Skeletal muscle satellite cell (primary cell): ENCODE results near the gene BRI3.

Experiments
- H3K27me3 ChIP-seq: 2 replicates; pipeline ENCODE4 v1.7.0; 2013; ENCODE audit warnings: low read length; ENCODE audit not compliant: control insufficient read depth, insufficient read depth
- H3K36me3 ChIP-seq: 2 replicates; pipeline ENCODE4 v1.7.0; 2013; ENCODE audit warnings: mild to moderate bottlenecking, control low read depth, low read length; ENCODE audit not compliant: insufficient read depth
- H3K4me1 ChIP-seq: 2 replicates; pipeline ENCODE4 v1.7.0; 2013; ENCODE audit warnings: low read length; ENCODE audit not compliant: control insufficient read depth, insufficient read depth
- H3K4me2 ChIP-seq: 2 replicates; pipeline ENCODE4 v1.7.0; 2013; ENCODE audit warnings: mild to moderate bottlenecking, low read length
- H3K4me3 ChIP-seq: 2 replicates; pipeline ENCODE4 v1.7.0; 2013; ENCODE audit warnings: low read length
- H3K9ac ChIP-seq: 2 replicates; pipeline ENCODE4 v1.7.0; 2013; ENCODE audit warnings: mild to moderate bottlenecking, low read depth, low read length, moderate library complexity
- H3K9me3 ChIP-seq: replicated peaks from 2 replicates; pipeline ENCODE4 v1.7.0; 2013; ENCODE audit warnings: mild to moderate bottlenecking, control low read depth, low read length

Gene BRI3

GRCh38 chr7:98291717-98292116 is 10.2 kb downstream of the BRI3 start:
- H3K4me2 ChIP-seq: no peak overlapping the region
- peaks cover 80% of the 10 kb centered on the region for H3K36me3 ChIP-seq

GRCh38 chr7:98293265-98293664 is 11.8 kb downstream of the BRI3 start:
- no peak overlapping the region for H3K4me2 ChIP-seq
- H3K4me3 ChIP-seq: no peak overlapping the region
- no peak overlapping the region for H3K9ac ChIP-seq
- peaks cover 1% of the 10 kb centered on the region for H3K4me1 ChIP-seq
- H3K9me3 ChIP-seq: no peaks in the 10 kb centered on the region
- H3K36me3 ChIP-seq: peaks cover 65% of the 10 kb centered on the region
- no peaks in the 10 kb centered on the region for H3K27me3 ChIP-seq

More at GRCh38 chr7:98291717-98292116, 10.2 kb downstream of the BRI3 start:
- H3K9me3 ChIP-seq: no peaks in the 10 kb centered on the region
- H3K9ac ChIP-seq: no peak overlapping the region
- H3K4me3 ChIP-seq: no peak overlapping the region
- H3K4me1 ChIP-seq: peaks cover 17% of the 10 kb centered on the region
- no peaks in the 10 kb centered on the region for H3K27me3 ChIP-seq

- Histone ChIP-seq H3K27me3 (no peaks in the 10 kb centered on the region), H3K4me3 (no peak overlapping the region), H3K9ac (no peak overlapping the region), H3K9me3 (no peaks in the 10 kb centered on the region), H3K36me3 (peaks cover 61% of the 10 kb centered on the region), H3K4me1 (no peaks in the 10 kb centered on the region), H3K4me2 (no peak overlapping the region)
Observed at GRCh38 chr7:98293746-98294145, 12.3 kb downstream of the BRI3 start.

GRCh38 chr7:98294326-98294725 is 12.8 kb downstream of the BRI3 start:
- no peaks in the 10 kb centered on the region for H3K4me1 ChIP-seq
- no peak overlapping the region for H3K9ac ChIP-seq
- no peaks in the 10 kb centered on the region for H3K27me3 ChIP-seq
- peaks cover 58% of the 10 kb centered on the region for H3K36me3 ChIP-seq
- no peak overlapping the region for H3K4me3 ChIP-seq
- H3K4me2 ChIP-seq: no peak overlapping the region
- no peaks in the 10 kb centered on the region for H3K9me3 ChIP-seq

GRCh38 chr7:98294798-98295382 is 13.4 kb downstream of the BRI3 start:
- no peaks in the 10 kb centered on the region for H3K4me1 ChIP-seq
- H3K4me3 ChIP-seq: no peak overlapping the region
- H3K9ac ChIP-seq: no peak overlapping the region
- no peak overlapping the region for H3K4me2 ChIP-seq
- peaks cover 52% of the 10 kb centered on the region for H3K36me3 ChIP-seq
- H3K9me3 ChIP-seq: no peaks in the 10 kb centered on the region
- H3K27me3 ChIP-seq: no peaks in the 10 kb centered on the region

GRCh38 chr7:98295467-98296192 is 14.1 kb downstream of the BRI3 start:
- Histone ChIP-seq H3K36me3 (peaks cover 51% of the 10 kb centered on the region), H3K4me3 (no peak overlapping the region), H3K4me1 (no peaks in the 10 kb centered on the region)

GRCh38 chr7:98296833-98297232 is 15.3 kb downstream of the BRI3 start:
- H3K4me2 ChIP-seq: no peak overlapping the region
- no peaks in the 10 kb centered on the region for H3K9me3 ChIP-seq
- peaks cover 39% of the 10 kb centered on the region for H3K36me3 ChIP-seq
- H3K4me1 ChIP-seq: no peaks in the 10 kb centered on the region
- no peaks in the 10 kb centered on the region for H3K27me3 ChIP-seq
- no peak overlapping the region for H3K4me3 ChIP-seq
- no peak overlapping the region for H3K9ac ChIP-seq

More at GRCh38 chr7:98295467-98296192, 14.1 kb downstream of the BRI3 start:
- no peak overlapping the region for H3K4me2 ChIP-seq
- no peak overlapping the region for H3K9ac ChIP-seq
- no peaks in the 10 kb centered on the region for H3K27me3 ChIP-seq
- H3K9me3 ChIP-seq: no peaks in the 10 kb centered on the region

GRCh38 chr7:98297626-98298286 is 16.3 kb downstream of the BRI3 start:
- Histone ChIP-seq H3K27me3 (no peaks in the 10 kb centered on the region), H3K9me3 (no peaks in the 10 kb centered on the region), H3K4me3 (no peak overlapping the region), H3K4me2 (no peak overlapping the region), H3K36me3 (peaks cover 30% of the 10 kb centered on the region), H3K4me1 (no peaks in the 10 kb centered on the region), H3K9ac (no peak overlapping the region)

GRCh38 chr7:98300595-98301372 is 19.3 kb downstream of the BRI3 start:
- no peak overlapping the region for H3K4me2 ChIP-seq
- H3K9ac ChIP-seq: no peak overlapping the region
- H3K36me3 ChIP-seq: peaks cover 4% of the 10 kb centered on the region
- no peaks in the 10 kb centered on the region for H3K27me3 ChIP-seq
- H3K4me1 ChIP-seq: no peaks in the 10 kb centered on the region
- H3K9me3 ChIP-seq: no peaks in the 10 kb centered on the region
- no peak overlapping the region for H3K4me3 ChIP-seq

GRCh38 chr7:98301693-98302470 is 20.4 kb downstream of the BRI3 start:
- no peak overlapping the region for H3K4me3 ChIP-seq
- H3K9ac ChIP-seq: no peak overlapping the region
- H3K4me1 ChIP-seq: no peaks in the 10 kb centered on the region
- H3K9me3 ChIP-seq: no peaks in the 10 kb centered on the region
- H3K4me2 ChIP-seq: no peak overlapping the region
- no peaks in the 10 kb centered on the region for H3K27me3 ChIP-seq
- H3K36me3 ChIP-seq: no peaks in the 10 kb centered on the region
